Trophoblast cell (in vitro differentiated cells and primary cell): ENCODE measurements around the gene GPRC5B.

Source experiments
- DNase-seq, 2 donors: peaks; one replicate each; pipeline ENCODE4 v3.0.0-alpha.2; 2016
- H2AFZ ChIP-seq: 2 replicates; pipeline ENCODE4 v1.6.1; 2013; ENCODE audit warnings: low read length, moderate library complexity, mild to moderate bottlenecking; ENCODE audit not compliant: insufficient read depth, poor library complexity
- H2AK5ac ChIP-seq: 2 replicates; pipeline ENCODE4 v1.6.1; 2013; ENCODE audit warnings: mild to moderate bottlenecking, low read length
- H2BK120ac ChIP-seq: 2 replicates; pipeline ENCODE4 v1.6.1; 2013; ENCODE audit warnings: low read length, mild to moderate bottlenecking, moderate library complexity; ENCODE audit not compliant: insufficient read depth, poor library complexity
- H2BK12ac ChIP-seq: 2 replicates; pipeline ENCODE4 v1.6.1; 2013; ENCODE audit warnings: mild to moderate bottlenecking, low read length, moderate library complexity
- H2BK5ac ChIP-seq: 2 replicates; pipeline ENCODE4 v1.6.1; 2013; ENCODE audit warnings: low read length, low read depth, moderate library complexity, mild to moderate bottlenecking; ENCODE audit not compliant: poor library complexity
- H3K14ac ChIP-seq: 2 replicates; pipeline ENCODE4 v1.6.1; 2013; ENCODE audit warnings: mild to moderate bottlenecking, low read length
- H3K18ac ChIP-seq: 2 replicates; pipeline ENCODE4 v1.6.1; 2013; ENCODE audit warnings: mild to moderate bottlenecking, low read length
- H3K23ac ChIP-seq: 2 replicates; pipeline ENCODE4 v1.6.1; 2013; ENCODE audit warnings: low read length
- H3K27ac ChIP-seq: 2 replicates; pipeline ENCODE4 v1.5.1; 2013; ENCODE audit warnings: low read depth, mild to moderate bottlenecking, inconsistent platforms, low read length, moderate library complexity
- H3K27me3 ChIP-seq: 2 replicates; pipeline ENCODE4 v1.6.1; 2013; ENCODE audit warnings: inconsistent platforms, mild to moderate bottlenecking, low read length, moderate library complexity; ENCODE audit not compliant: insufficient read depth
- H3K36me3 ChIP-seq, 2 experiments: 1 replicate in 1 of 2; 2 replicates in 1 of 2; pipeline ENCODE4 v1.6.1; 2013; ENCODE audit warnings: low read length in 2 of 2, mild to moderate bottlenecking in 2 of 2, moderate library complexity in 1 of 2; ENCODE audit not compliant: insufficient read depth in 2 of 2, control insufficient read depth in 1 of 2
- H3K4ac ChIP-seq: 2 replicates; pipeline ENCODE4 v1.6.1; 2013; ENCODE audit warnings: low read depth, mild to moderate bottlenecking, low read length, moderate library complexity
- H3K4me1 ChIP-seq, 2 experiments: 1 replicate in 1 of 2; 2 replicates in 1 of 2; pipeline ENCODE4 v1.6.1; 2013; ENCODE audit warnings: low read length in 2 of 2, mild to moderate bottlenecking in 2 of 2, moderate library complexity in 1 of 2; ENCODE audit not compliant: insufficient read depth in 2 of 2, control insufficient read depth in 1 of 2
- H3K4me2 ChIP-seq: 2 replicates; pipeline ENCODE4 v1.6.1; 2013; ENCODE audit warnings: inconsistent platforms, mild to moderate bottlenecking, low read length, moderate library complexity
- H3K4me3 ChIP-seq: 2 replicates; pipeline ENCODE4 v1.5.1; 2013; ENCODE audit warnings: mild to moderate bottlenecking, low read depth, low read length, inconsistent platforms
- H3K79me1 ChIP-seq: one replicate; pipeline ENCODE4 v1.6.1; 2013; ENCODE audit warnings: low read length
- H3K79me2 ChIP-seq: 2 replicates; pipeline ENCODE4 v1.6.1; 2013; ENCODE audit warnings: low read length, mild to moderate bottlenecking; ENCODE audit not compliant: control insufficient read depth, insufficient read depth, poor library complexity
- H3K9ac ChIP-seq: 2 replicates; pipeline ENCODE4 v1.6.1; 2013; ENCODE audit warnings: mild to moderate bottlenecking, low read length
- H3K9me3 ChIP-seq: 2 replicates; pipeline ENCODE4 v1.6.1; 2013; ENCODE audit warnings: low read depth, mild to moderate bottlenecking, control low read depth, inconsistent platforms, low read length; ENCODE audit not compliant: insufficient read depth
- H4K12ac ChIP-seq: 2 replicates; pipeline ENCODE4 v1.6.1; 2013; ENCODE audit warnings: low read depth, mild to moderate bottlenecking, low read length, moderate library complexity
- H4K8ac ChIP-seq: 2 replicates; pipeline ENCODE4 v1.6.1; 2013; ENCODE audit warnings: low read depth, mild to moderate bottlenecking, low read length, moderate library complexity
- H4K91ac ChIP-seq: one replicate; pipeline ENCODE4 v1.6.1; 2013; ENCODE audit warnings: low read depth, mild to moderate bottlenecking, low read length, moderate library complexity
- WGBS: extraction: QIAGEN DNeasy Blood & Tissue Kit; methylation state at CpG from one replicate; pipeline ENCODE4 v1.1.7; 2013; ENCODE audit warnings: missing lambda C conversion rate; ENCODE audit not compliant: insufficient read length, insufficient coverage; ENCODE audit errors: extremely low coverage; 5-methylcytosine and 5-hydroxymethylcytosine counted together

The GPRC5B gene

DNA sequence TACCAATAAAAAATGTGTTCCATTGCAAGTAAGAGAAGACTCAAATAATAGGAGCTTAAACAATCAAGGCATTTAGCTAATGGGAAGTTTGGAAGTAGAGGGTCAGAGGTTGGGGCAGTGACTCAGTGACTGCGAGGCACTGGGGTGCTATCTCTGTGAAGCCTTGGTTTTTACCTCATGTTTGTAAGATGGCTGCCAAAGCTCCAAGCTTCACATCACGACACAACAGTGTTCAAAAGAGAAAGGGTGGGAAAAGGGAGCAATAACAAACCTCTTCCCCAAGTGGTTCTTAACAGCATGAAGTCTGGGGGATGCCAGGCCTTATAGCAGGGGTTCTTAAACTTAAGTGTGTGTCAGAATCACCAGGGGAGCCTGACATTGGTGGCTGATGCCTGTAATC, 26.6 kb upstream of the GPRC5B start:
- Histone ChIP-seq H3K14ac (no peak overlapping the region), H3K23ac (no peak overlapping the region), H3K27me3 (no peaks in the 10 kb centered on the region), H2AFZ (no peak overlapping the region), H3K36me3 (no peaks in the 10 kb centered on the region), H3K4me1 (no peaks in the 10 kb centered on the region), H4K8ac (no peak overlapping the region), H3K4ac (no peak overlapping the region), H2BK5ac (no peak overlapping the region), H3K79me1 (no peaks in the 10 kb centered on the region), H2BK12ac (no peak overlapping the region), H3K27ac (no peak overlapping the region), H3K9ac (no peak overlapping the region), H3K9me3 (peaks cover 2% of the 10 kb centered on the region), H2BK120ac (no peak overlapping the region), H3K79me2 (no peaks in the 10 kb centered on the region), H2AK5ac (no peak overlapping the region), H4K12ac (no peak overlapping the region), H4K91ac (no peak overlapping the region), H3K18ac (no peak overlapping the region), H3K4me2 (no peak overlapping the region), H3K4me3 (no peak overlapping the region)
- no peak for DNase-seq
- no CpG with 5 or more reads among the region's 2 CpGs for WGBS

DNA sequence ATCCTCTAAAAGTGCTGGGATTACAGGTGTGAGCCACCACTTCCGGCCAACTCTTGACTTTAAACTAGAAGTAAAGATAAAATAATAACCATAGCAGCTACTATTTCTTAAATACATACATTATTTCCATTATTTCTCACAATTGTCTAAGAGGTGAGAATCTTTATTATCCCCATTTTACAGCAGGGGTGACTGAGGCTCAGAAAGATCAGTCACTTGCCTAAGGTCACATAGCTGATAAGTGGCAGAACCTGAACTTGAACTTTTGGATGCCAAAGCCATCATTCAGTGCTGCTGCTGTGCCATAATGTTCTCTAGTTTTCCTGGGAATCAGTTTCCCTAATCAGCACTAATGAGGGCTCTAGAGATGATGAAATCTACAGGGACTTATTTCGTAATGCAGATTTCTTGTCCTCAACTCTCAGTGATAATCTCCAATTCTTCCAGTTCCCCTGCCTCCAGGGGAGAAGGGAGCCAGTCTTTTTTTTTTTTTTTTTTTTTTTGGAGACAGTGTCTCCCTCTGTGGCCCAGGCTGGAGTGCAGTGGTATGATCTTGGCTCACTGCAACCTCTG, 25.2 kb upstream of the GPRC5B start:
- Histone ChIP-seq H2BK120ac (no peak overlapping the region), H3K14ac (no peak overlapping the region), H3K23ac (no peak overlapping the region), H3K4me3 (no peak overlapping the region), H3K27me3 (no peaks in the 10 kb centered on the region), H3K27ac (no peak overlapping the region), H2BK5ac (no peak overlapping the region), H4K91ac (no peak overlapping the region), H3K18ac (no peak overlapping the region), H2AFZ (no peak overlapping the region), H3K9me3 (peaks cover 2% of the 10 kb centered on the region), H3K4ac (no peak overlapping the region), H3K79me1 (no peaks in the 10 kb centered on the region), H3K4me1 (no peaks in the 10 kb centered on the region), H2BK12ac (no peak overlapping the region), H4K8ac (no peak overlapping the region), H2AK5ac (no peak overlapping the region), H3K36me3 (no peaks in the 10 kb centered on the region), H3K79me2 (no peaks in the 10 kb centered on the region), H3K4me2 (no peak overlapping the region), H4K12ac (no peak overlapping the region), H3K9ac (no peak overlapping the region)
- DNase-seq: peak in 1 of 2 donors; percentile 37
- no CpG with 5 or more reads among the region's 2 CpGs for WGBS

DNA sequence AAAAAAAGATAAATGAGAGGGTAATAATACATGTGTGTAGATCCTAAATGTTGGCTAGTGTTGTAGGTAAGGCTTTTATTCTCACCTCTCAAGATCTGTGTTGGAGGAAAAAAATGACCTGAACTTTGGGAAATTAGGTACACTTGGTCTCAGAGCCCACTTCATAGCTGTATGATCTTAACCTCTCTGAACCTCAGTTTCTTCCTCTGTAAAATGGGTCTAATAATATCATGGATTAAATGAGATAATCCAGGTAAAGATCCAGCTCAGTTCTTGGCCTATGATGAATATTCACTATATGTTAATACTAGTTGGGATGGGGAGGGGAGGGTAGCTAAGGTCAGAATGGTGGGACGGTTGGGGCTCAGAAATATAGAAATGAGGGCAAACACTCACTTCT, 24.3 kb upstream of the GPRC5B start:
- no peak overlapping the region for H2BK12ac ChIP-seq
- H3K79me2 ChIP-seq: no peaks in the 10 kb centered on the region
- no peaks in the 10 kb centered on the region for H3K27me3 ChIP-seq
- H4K8ac ChIP-seq: no peak overlapping the region
- H2AK5ac ChIP-seq: no peak overlapping the region
- no peak overlapping the region for H3K4me3 ChIP-seq
- no peak overlapping the region for H2BK5ac ChIP-seq
- H3K4ac ChIP-seq: no peak overlapping the region
- no CpG with 5 or more reads among the region's 1 CpG for WGBS
- H3K9ac ChIP-seq: no peak overlapping the region
- no peak overlapping the region for H3K14ac ChIP-seq
- H2BK120ac ChIP-seq: no peak overlapping the region
- no peak overlapping the region for H2AFZ ChIP-seq
- H3K23ac ChIP-seq: no peak overlapping the region
- peaks cover 2% of the 10 kb centered on the region for H3K9me3 ChIP-seq
- no peak for DNase-seq
- no peaks in the 10 kb centered on the region for H3K36me3 ChIP-seq
- H3K4me2 ChIP-seq: no peak overlapping the region
- H3K18ac ChIP-seq: no peak overlapping the region
- H4K91ac ChIP-seq: no peak overlapping the region
- H3K4me1 ChIP-seq: no peaks in the 10 kb centered on the region
- no peaks in the 10 kb centered on the region for H3K79me1 ChIP-seq
- H3K27ac ChIP-seq: no peak overlapping the region
- no peak overlapping the region for H4K12ac ChIP-seq

GRCh38 chr16:19907161-19907992, 22.7 kb upstream of the GPRC5B start:
- no peaks in the 10 kb centered on the region for H3K4me1 ChIP-seq
- H2BK120ac ChIP-seq: no peak overlapping the region
- no CpG with 5 or more reads among the region's 24 CpGs for WGBS
- H3K79me1 ChIP-seq: no peaks in the 10 kb centered on the region
- H2AK5ac ChIP-seq: no peak overlapping the region
- no peak overlapping the region for H3K14ac ChIP-seq
- no peak overlapping the region for H2AFZ ChIP-seq
- H3K4ac ChIP-seq: no peak overlapping the region
- H3K9me3 ChIP-seq: peaks cover 2% of the 10 kb centered on the region
- no peak overlapping the region for H4K91ac ChIP-seq
- no peak overlapping the region for H3K9ac ChIP-seq
- H3K18ac ChIP-seq: no peak overlapping the region
- H3K27me3 ChIP-seq: no peaks in the 10 kb centered on the region
- no peak overlapping the region for H3K23ac ChIP-seq
- no peak overlapping the region for H2BK5ac ChIP-seq
- no peak overlapping the region for H3K4me3 ChIP-seq
- peak; percentile 40 to 70 for DNase-seq
- H3K79me2 ChIP-seq: no peaks in the 10 kb centered on the region
- no peak overlapping the region for H2BK12ac ChIP-seq
- H3K27ac ChIP-seq: no peak overlapping the region
- no peak overlapping the region for H4K8ac ChIP-seq
- H3K36me3 ChIP-seq: no peaks in the 10 kb centered on the region
- H3K4me2 ChIP-seq: no peak overlapping the region
- H4K12ac ChIP-seq: no peak overlapping the region
